ACC112 (cell line): ENCODE data around the gene PRKN.
"Not testable (repeated sequence)": the region's sequence is repeated elsewhere in the genome, so short reads cannot be mapped to it uniquely, and the experiment has no call there.

Source experiments
- H2AFZ ChIP-seq: fragments of 200-600 bp; sonication (generic); one replicate; pipeline ENCODE4 v1.6.0; 2017; ENCODE audit warnings: antibody characterized with exemption, low read length; ENCODE audit not compliant: unreplicated experiment
- H3K27ac ChIP-seq: fragments of 200-600 bp; sonication (generic); 2 replicates; pipeline ENCODE4 v1.5.1; 2014; ENCODE audit warnings: low read depth, mild to moderate bottlenecking, antibody characterized with exemption, low read length, moderate library complexity
- H3K27me3 ChIP-seq: fragments of 200-600 bp; sonication (generic); 2 replicates; pipeline ENCODE4 v1.6.1; 2014; ENCODE audit warnings: mild to moderate bottlenecking, antibody characterized with exemption, low read length, moderate library complexity, mixed read lengths; ENCODE audit not compliant: insufficient read depth
- H3K36me3 ChIP-seq: fragments of 200-600 bp; sonication (generic); 2 replicates; pipeline ENCODE4 v1.6.1; 2016; ENCODE audit warnings: mild to moderate bottlenecking, antibody characterized with exemption, low read length, moderate library complexity, mixed read lengths; ENCODE audit not compliant: insufficient read depth
- H3K4me1 ChIP-seq: fragments of 200-600 bp; sonication (generic); one replicate; pipeline ENCODE4 v1.6.1; 2016; ENCODE audit warnings: low read length, mixed read lengths; ENCODE audit not compliant: insufficient read depth, unreplicated experiment, control insufficient read depth
- H3K4me3 ChIP-seq: fragments of 200-600 bp; sonication (generic); 2 replicates; pipeline ENCODE4 v1.5.1; 2014; ENCODE audit warnings: mild to moderate bottlenecking, low read depth, low read length
- H3K79me2 ChIP-seq: fragments of 200-600 bp; sonication (generic); one replicate; pipeline ENCODE4 v1.6.0; 2016; ENCODE audit warnings: low read length; ENCODE audit not compliant: control insufficient read depth, unreplicated experiment, insufficient read depth

Gene PRKN

DNA sequence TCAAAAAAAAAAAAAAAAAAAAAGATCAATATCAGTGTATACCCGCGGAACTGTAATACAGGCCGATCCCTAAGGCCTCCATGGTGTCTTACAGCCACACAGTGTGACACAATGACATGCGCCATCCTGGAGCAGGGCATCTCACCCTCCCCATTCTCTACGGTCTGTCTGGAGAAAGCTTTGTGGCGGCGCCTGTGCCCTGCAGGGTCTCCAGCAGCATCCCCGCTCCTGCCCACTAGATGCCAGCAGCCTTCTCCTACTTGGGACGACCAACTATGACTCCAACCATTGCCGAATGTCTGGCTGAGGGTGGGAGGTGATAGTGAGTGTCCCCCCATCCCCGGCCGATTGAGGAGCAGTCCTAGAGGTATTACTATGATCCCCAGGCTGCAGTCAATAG is 894.9 kb downstream of the PRKN start:
- no peak overlapping the region for H3K27ac ChIP-seq

GRCh38 chr6:161830866-161831616 is 896.5 kb downstream of the PRKN start:
- no peak overlapping the region for H3K4me3 ChIP-seq
- no peaks in the 10 kb centered on the region for H3K79me2 ChIP-seq
- H3K27me3 ChIP-seq, result no peaks in the 10 kb centered on the region
- H3K36me3 ChIP-seq, result no peaks in the 10 kb centered on the region
- H3K27ac ChIP-seq, result no peak overlapping the region
- H2AFZ ChIP-seq, result no peak overlapping the region
- no peaks in the 10 kb centered on the region for H3K4me1 ChIP-seq

More for the DNA sequence above, 894.9 kb downstream of the PRKN start:
- H3K4me1 ChIP-seq, result no peaks in the 10 kb centered on the region
- no peak overlapping the region for H2AFZ ChIP-seq
- no peak overlapping the region for H3K4me3 ChIP-seq
- no peaks in the 10 kb centered on the region for H3K27me3 ChIP-seq
- no peaks in the 10 kb centered on the region for H3K79me2 ChIP-seq
- H3K36me3 ChIP-seq, result no peaks in the 10 kb centered on the region

GRCh38 chr6:161829291-161829729 is 898.3 kb downstream of the PRKN start:
- no peaks in the 10 kb centered on the region for H3K79me2 ChIP-seq
- H3K36me3 ChIP-seq, result no peaks in the 10 kb centered on the region
- H2AFZ ChIP-seq, result no peak overlapping the region
- H3K4me3 ChIP-seq, result no peak overlapping the region
- no peaks in the 10 kb centered on the region for H3K27me3 ChIP-seq
- no peaks in the 10 kb centered on the region for H3K4me1 ChIP-seq
- no peak overlapping the region for H3K27ac ChIP-seq

DNA sequence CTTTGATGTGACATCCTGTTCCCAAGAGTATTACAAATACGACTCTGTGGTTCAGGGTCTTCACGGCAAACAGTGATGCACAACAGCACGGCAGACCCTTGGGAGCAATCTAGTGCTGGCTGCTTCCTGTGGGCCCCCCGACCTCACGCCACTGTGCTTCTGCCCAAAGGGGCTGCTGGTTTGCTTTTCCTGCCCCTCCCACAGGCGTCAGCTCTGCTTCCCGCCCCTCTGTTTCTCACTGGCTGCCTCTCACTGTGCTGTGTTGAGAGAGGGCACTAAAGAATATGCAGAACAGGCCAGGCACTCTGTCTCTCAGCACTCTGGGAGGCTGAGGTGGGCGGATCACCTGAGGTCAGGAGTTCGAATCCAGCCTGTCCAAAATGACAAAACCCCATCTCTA is 899.2 kb downstream of the PRKN start:
- Histone ChIP-seq H3K27me3 (no peaks in the 10 kb centered on the region), H3K4me1 (no peaks in the 10 kb centered on the region), H3K36me3 (no peaks in the 10 kb centered on the region), H2AFZ (no peak overlapping the region), H3K27ac (no peak overlapping the region), H3K79me2 (no peaks in the 10 kb centered on the region), H3K4me3 (no peak overlapping the region)

- no peaks in the 10 kb centered on the region for H3K36me3 ChIP-seq
- no peak overlapping the region for H3K4me3 ChIP-seq
- no peaks in the 10 kb centered on the region for H3K27me3 ChIP-seq
- no peak overlapping the region for H3K27ac ChIP-seq
- no peaks in the 10 kb centered on the region for H3K79me2 ChIP-seq
- H2AFZ ChIP-seq, result no peak overlapping the region
- H3K4me1 ChIP-seq, result no peaks in the 10 kb centered on the region
Observed at GRCh38 chr6:161826512-161826911, 901.1 kb downstream of the PRKN start.

- not testable (repeated sequence) for H3K36me3 ChIP-seq, H3K27me3 ChIP-seq, H2AFZ ChIP-seq, H3K4me1 ChIP-seq, H3K4me3 ChIP-seq, H3K27ac ChIP-seq, H3K79me2 ChIP-seq
Observed at GRCh38 chr6:161822204-161822603, 905.4 kb downstream of the PRKN start.

DNA sequence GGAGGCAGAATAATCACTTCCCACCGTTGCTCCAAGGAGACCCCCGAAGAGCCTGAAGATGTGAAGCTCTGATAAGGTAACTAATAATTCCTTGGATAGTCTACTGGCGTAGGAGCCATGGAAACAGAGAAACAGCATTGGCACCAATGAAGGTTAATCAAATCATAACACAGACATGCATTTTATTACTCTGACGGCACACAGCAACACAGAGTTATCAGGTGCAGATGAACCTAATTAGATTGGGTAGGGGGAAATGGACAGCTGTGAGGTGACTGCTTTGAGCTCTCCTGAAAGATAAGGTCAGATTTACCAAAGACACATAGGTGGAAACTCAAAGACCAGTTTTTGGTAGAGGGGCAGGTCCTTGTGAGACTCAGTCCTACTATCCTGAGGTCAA is 909.7 kb downstream of the PRKN start:
- Histone ChIP-seq H2AFZ (no peak overlapping the region), H3K4me1 (no peaks in the 10 kb centered on the region), H3K79me2 (no peaks in the 10 kb centered on the region), H3K36me3 (no peaks in the 10 kb centered on the region), H3K4me3 (no peak overlapping the region), H3K27me3 (no peaks in the 10 kb centered on the region), H3K27ac (no peak overlapping the region)

DNA sequence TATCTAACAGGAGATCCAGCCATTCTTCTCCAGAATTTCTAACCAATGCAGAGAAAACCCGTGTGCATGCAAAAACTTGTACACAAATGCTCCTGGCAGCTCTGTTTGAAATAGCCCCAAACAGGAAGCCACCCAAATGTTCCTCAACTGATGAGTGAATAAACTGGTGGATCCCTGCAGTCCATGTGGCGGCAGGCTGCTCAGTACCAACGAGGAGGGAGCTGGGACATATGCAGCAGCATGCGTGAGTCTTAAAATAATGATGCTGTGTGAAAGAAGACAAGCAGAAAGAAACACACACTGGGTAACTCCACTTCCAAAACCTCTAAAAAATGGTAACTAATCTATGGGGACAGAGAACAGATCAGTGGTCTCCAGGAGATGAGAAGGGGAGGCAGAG is 911.6 kb downstream of the PRKN start:
- H3K4me1 ChIP-seq, result no peaks in the 10 kb centered on the region
- no peak overlapping the region for H2AFZ ChIP-seq
- H3K36me3 ChIP-seq, result no peaks in the 10 kb centered on the region
- H3K4me3 ChIP-seq, result no peak overlapping the region
- H3K27ac ChIP-seq, result no peak overlapping the region
- no peaks in the 10 kb centered on the region for H3K27me3 ChIP-seq
- H3K79me2 ChIP-seq, result no peaks in the 10 kb centered on the region

GRCh38 chr6:161813156-161813555 is 914.4 kb downstream of the PRKN start:
- H3K4me3 ChIP-seq, result no peak overlapping the region
- H3K79me2 ChIP-seq, result no peaks in the 10 kb centered on the region
- no peaks in the 10 kb centered on the region for H3K27me3 ChIP-seq
- H2AFZ ChIP-seq, result no peak overlapping the region
- H3K4me1 ChIP-seq, result no peaks in the 10 kb centered on the region
- H3K36me3 ChIP-seq, result no peaks in the 10 kb centered on the region
- no peak overlapping the region for H3K27ac ChIP-seq

DNA sequence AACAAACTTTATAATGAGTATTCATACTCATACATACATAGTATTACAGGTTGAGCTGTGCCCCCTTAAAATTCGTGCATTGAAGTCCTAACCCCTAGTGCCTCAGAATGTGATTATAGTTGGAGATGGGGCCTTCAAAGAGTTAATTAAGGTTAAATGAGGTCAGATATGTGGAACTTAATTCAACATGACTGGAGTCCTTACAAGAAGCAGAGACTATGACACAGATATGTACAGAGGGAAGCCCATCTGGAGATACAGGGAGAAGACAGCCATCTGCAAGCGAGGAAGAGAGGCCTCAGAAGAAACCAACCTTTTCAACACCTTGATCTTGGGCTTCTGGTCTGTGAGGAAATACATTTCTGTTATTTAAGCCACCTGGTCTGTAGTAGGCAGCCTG is 917.6 kb downstream of the PRKN start:
- Histone ChIP-seq H3K4me3 (no peak overlapping the region), H3K79me2 (no peaks in the 10 kb centered on the region), H3K27ac (no peak overlapping the region), H2AFZ (no peak overlapping the region), H3K36me3 (no peaks in the 10 kb centered on the region), H3K4me1 (no peaks in the 10 kb centered on the region), H3K27me3 (no peaks in the 10 kb centered on the region)

- H3K79me2 ChIP-seq, result no peaks in the 10 kb centered on the region
- no peak overlapping the region for H3K27ac ChIP-seq
- no peak overlapping the region for H3K4me3 ChIP-seq
- H3K27me3 ChIP-seq, result no peaks in the 10 kb centered on the region
- H3K36me3 ChIP-seq, result no peaks in the 10 kb centered on the region
- no peak overlapping the region for H2AFZ ChIP-seq
- no peaks in the 10 kb centered on the region for H3K4me1 ChIP-seq
Observed at GRCh38 chr6:161804838-161805237, 922.7 kb downstream of the PRKN start.
